ENCODE data around the gene SNRPD2. TPM values are rescaled to one million over a fixed set of nuclear protein-coding genes. Genes with fewer than 3 reads are reported as not detected.
"Not testable (repeated sequence)": the region's sequence is repeated elsewhere in the genome, so short reads cannot be mapped to it uniquely, and the experiment has no call there.

The SNRPD2 gene
- total and polyA plus RNA-seq, 9 donors: 253 to 446 (median 291) TPM

DNA sequence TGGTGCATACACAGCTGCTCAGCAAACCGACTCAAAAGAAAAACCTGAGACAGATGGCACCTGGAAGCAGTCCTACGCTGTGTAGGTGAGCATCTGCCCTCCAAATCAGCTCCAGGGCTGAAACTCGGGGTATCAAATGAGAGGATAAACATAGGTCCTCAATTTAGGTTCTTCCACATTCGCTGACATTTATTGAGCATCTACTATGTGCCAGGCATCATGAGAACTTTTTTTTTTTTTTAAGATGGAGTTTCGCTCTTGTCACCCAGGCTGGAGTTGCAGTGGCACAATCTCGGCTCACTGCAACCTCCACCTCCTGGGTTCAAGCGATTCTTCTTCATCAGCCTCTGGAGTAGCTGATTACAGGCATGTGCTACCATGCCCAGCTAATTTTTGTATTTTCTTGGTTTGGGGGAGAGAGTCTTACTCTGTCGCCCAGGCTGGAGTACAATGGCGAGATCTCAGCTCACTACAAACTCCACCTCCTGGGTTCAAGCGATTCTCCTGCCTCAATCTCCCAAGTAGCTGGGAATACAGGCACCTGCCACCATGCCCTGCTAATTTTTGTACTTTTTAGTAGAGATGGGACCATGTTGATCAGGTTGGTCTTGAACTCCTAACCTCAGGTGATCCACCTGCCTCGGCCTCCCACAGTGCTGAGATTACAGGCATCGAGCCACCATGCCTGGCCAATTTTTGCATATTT is 14.1 kb upstream of the SNRPD2 start:
- peaks cover 13% of the 10 kb centered on the region for H3K36me3 ChIP-seq (ENCODE audit: control insufficient read depth, insufficient read depth, low read length)
- no peaks in the 10 kb centered on the region for H3K4me1 ChIP-seq (ENCODE audit: control insufficient read depth, insufficient read depth, low read length)
- no peak overlapping the region for H3K4me3 ChIP-seq (ENCODE audit: low read length)
- no peaks in the 10 kb centered on the region for H3K27me3 ChIP-seq (ENCODE audit: control insufficient read depth, insufficient read depth, low read length)
- no peaks in the 10 kb centered on the region for H3K9me3 ChIP-seq (replicated peaks; ENCODE audit: control insufficient read depth, low read depth, low read length)
- no peak for DNase-seq
- H3K27ac ChIP-seq (ENCODE audit: low read length): no peak overlapping the region
- WGBS (ENCODE audit: insufficient coverage): 93% methylated on average over 6 of the region's 12 CpGs

DNA sequence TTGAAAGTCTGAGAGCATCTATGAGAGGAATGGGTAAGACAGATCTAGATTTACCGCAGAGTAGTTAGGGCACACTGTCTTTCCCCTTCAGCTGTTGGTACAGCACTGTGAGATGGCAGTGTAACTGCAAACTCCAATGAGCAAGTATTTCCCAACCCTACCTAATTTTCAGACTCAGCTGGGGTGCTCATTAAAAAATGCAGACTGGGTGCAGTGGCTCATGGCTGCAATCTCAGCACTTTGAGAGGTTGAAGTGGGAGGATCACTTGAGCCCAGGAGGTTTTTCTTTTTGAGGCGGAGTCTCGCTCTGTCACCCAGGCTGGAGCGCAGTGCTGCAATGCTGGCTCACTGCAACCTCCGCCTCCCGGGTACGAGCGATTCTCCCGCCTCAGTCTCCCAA is 13.4 kb upstream of the SNRPD2 start:
- 85% methylated on average over 7 of the region's 9 CpGs for whole genome bisulfite sequencing (ENCODE audit: insufficient coverage)
- no peak for DNase-seq
- Histone ChIP-seq H3K4me1 (ENCODE audit: control insufficient read depth, insufficient read depth, low read length) (no peaks in the 10 kb centered on the region), H3K36me3 (ENCODE audit: control insufficient read depth, insufficient read depth, low read length) (peaks cover 11% of the 10 kb centered on the region), H3K27me3 (ENCODE audit: control insufficient read depth, insufficient read depth, low read length) (no peaks in the 10 kb centered on the region), H3K9me3 (replicated peaks; ENCODE audit: control insufficient read depth, low read depth, low read length) (no peaks in the 10 kb centered on the region), H3K27ac (ENCODE audit: low read length) (no peak overlapping the region), H3K4me3 (ENCODE audit: low read length) (no peak overlapping the region)

DNA sequence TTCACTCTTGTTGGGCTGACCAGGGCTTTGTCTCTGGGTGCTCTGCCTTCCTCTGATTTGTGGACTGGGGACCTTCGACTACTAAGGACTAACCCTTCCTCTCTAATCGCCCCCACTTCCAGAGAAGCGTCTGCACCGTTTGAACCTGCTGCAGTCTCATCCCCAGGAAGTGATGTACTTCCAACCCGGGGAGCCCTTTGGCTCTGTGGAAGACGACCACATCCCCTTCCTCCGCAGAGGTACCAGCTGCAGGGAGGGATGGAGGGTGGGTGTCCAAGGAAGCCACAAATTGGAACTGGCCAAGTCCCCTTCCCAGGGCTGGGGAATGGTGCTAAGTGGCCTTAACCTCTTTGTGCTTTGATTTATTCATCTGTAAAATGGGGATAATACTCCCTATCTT is 9.9 kb upstream of the SNRPD2 start:
- no CpG with 5 or more reads among the region's 7 CpGs for WGBS (ENCODE audit: insufficient coverage)
- H3K36me3 ChIP-seq (ENCODE audit: control insufficient read depth, insufficient read depth, low read length): peaks cover 12% of the 10 kb centered on the region
- no peaks in the 10 kb centered on the region for H3K4me1 ChIP-seq (ENCODE audit: control insufficient read depth, insufficient read depth, low read length)
- H3K4me3 ChIP-seq (ENCODE audit: low read length): no peak overlapping the region
- H3K9me3 ChIP-seq (replicated peaks; ENCODE audit: control insufficient read depth, low read depth, low read length): no peaks in the 10 kb centered on the region
- no peaks in the 10 kb centered on the region for H3K27me3 ChIP-seq (ENCODE audit: control insufficient read depth, insufficient read depth, low read length)
- no peak for DNase-seq
- no peak overlapping the region for H3K27ac ChIP-seq (ENCODE audit: low read length)

DNA sequence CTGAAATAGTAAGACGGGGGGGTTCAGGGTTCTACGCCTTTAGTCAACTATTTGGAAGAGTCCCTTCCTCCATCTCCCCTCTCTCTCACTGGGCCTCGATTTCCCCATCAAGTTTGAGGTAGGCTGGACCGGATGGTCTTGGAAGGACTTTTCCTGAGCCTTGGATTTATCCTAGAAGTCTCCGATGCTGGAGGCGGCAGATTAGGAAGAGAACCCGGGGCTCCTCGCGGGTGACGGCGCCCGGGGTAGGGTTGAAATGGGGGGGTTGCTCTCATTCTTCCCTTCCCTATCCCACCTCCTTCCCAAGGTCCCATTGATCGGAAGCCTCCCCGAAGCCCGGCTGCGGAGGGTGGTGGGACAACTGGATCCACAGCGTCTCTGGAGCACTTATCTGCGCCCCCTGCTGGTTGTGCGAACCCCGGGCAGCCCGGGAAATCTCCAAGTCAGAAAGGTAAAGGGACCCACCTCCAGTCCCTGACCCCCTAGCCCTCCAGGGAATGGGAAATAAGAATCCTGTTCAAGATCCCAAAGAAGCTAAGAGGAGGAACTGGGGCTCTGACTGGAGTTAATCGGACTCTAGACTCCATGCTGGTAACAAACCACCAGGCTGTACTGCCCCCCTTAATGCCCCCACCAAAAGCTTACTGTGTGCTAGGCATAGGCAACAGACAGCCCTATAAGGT is 1.5 kb upstream of the SNRPD2 start:
- Histone ChIP-seq H3K4me3 (ENCODE audit: low read length) (peak overlapping the region; percentile 95), H3K4me1 (ENCODE audit: control insufficient read depth, insufficient read depth, low read length) (peaks cover 13% of the 10 kb centered on the region), H3K9me3 (replicated peaks; ENCODE audit: control insufficient read depth, low read depth, low read length) (no peaks in the 10 kb centered on the region), H3K27ac (ENCODE audit: low read length) (peak overlapping the region; percentile 95), H3K27me3 (ENCODE audit: control insufficient read depth, insufficient read depth, low read length) (no peaks in the 10 kb centered on the region), H3K36me3 (ENCODE audit: control insufficient read depth, insufficient read depth, low read length) (peaks cover 21% of the 10 kb centered on the region)
- DNase-seq: peak; percentile 74
- WGBS (ENCODE audit: insufficient coverage): no CpG with 5 or more reads among the region's 22 CpGs

DNA sequence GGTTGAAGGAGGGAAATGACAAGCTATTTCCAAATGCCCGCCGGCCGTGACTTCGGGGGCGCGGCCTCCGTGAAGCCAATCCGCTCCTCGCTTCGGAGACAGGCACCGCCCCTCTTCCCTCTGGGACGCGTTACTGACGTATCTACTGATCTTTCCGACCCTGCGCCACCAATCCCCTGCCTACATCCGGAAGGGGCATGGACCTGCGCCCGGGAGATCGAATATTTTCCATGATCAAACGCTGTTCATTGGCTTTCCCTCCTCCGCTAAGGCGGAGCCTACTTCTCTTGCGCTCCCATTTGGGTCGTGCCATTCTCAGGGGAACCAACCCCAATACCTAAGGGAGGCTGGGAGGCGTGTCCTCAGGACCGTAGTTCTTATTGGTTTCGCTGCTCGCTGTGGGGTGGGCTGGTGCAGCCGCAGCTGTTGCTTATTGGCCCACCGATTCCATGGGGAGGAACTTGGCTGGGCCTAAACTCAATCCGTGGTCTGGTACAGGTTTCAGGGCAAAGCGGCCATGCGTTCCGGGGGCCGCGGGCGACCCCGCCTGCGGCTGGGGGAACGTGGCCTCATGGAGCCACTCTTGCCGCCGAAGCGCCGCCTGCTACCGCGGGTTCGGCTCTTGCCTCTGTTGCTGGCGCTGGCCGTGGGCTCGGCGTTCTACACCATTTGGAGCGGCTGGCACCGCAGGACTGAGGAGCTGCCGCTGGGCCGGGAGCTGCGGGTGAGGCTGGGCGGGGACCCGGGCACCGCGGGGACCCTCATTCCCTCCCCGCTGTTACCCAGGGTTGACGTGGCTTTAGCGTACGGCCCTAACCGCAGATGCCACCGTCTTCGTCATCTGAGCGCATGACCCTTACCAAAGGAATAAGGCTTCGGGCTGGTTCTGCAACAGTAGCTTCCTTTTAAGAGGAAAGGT is 693 bp upstream of the SNRPD2 start, which contains the start of gene QPCTL:
Gene QPCTL, plus strand, starts transcription at position 480 of the 919 bp plus-strand sequence. Its CDS starts 38 bp downstream, at position 518.
- Histone ChIP-seq H3K4me1 (ENCODE audit: control insufficient read depth, insufficient read depth, low read length) (peaks cover 13% of the 10 kb centered on the region), H3K4me3 (ENCODE audit: low read length) (peak within 1 kb of the TSS; percentile 95), H3K9me3 (replicated peaks; ENCODE audit: control insufficient read depth, low read depth, low read length) (no peaks in the 10 kb centered on the region), H3K27ac (ENCODE audit: low read length) (peak within 1 kb of the TSS; percentile 95), H3K36me3 (ENCODE audit: control insufficient read depth, insufficient read depth, low read length) (peaks cover 28% of the 10 kb centered on the region), H3K27me3 (ENCODE audit: control insufficient read depth, insufficient read depth, low read length) (no peaks in the 10 kb centered on the region)
- under 1% methylated on average over 68 of the region's 70 CpGs for WGBS (ENCODE audit: insufficient coverage)
- peak; percentile 98 for DNase-seq

DNA sequence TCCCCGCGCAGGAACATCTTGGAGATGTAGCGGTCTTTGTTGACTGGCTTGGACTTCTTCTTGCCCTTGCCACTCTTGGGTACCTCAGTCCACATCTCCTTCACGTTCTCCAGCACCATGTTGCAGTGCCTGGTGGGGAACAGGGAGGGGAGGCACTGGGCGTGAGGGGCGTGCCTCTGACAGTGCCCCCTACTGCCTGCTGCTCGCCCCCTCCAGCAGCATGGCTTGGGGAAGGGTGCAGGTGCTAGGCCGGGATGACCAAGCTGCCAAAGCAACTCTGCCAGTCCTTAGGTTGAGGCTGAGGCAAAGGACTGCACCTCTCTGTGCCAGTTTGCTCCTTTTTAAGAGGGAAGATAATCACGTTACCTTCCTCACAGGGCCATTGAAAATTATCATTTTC is 4.2 kb downstream of the SNRPD2 start:
- Histone ChIP-seq H3K9me3 (replicated peaks; ENCODE audit: control insufficient read depth, low read depth, low read length) (no peaks in the 10 kb centered on the region), H3K4me1 (ENCODE audit: control insufficient read depth, insufficient read depth, low read length) (peaks cover 6% of the 10 kb centered on the region), H3K27ac (ENCODE audit: low read length) (no peak overlapping the region), H3K4me3 (ENCODE audit: low read length) (no peak overlapping the region), H3K36me3 (ENCODE audit: control insufficient read depth, insufficient read depth, low read length) (peaks cover 45% of the 10 kb centered on the region), H3K27me3 (ENCODE audit: control insufficient read depth, insufficient read depth, low read length) (no peaks in the 10 kb centered on the region)
- DNase-seq: no peak
- 94% methylated on average over 8 of the region's 9 CpGs for WGBS (ENCODE audit: insufficient coverage)

DNA sequence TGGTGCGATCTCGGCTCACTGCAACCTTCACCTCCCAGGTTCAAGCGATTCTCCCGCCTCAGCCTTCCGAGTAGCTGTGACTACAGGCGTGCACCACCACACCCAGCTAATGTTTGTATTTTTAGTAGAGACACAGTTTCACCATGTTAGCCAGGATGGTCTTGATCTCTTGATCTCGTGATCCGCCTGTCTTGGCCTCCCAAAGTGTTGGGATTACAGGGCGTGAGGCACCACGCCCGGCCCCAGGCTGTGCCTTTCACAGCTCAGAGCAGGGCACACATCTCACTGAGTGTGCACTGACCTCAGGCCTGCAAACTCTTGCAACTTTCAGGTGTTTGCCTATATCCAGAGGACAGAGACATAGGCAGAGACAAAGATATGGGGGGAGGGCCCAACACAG is 6.7 kb downstream of the SNRPD2 start:
- not testable (repeated sequence) for H3K4me1 ChIP-seq (ENCODE audit: control insufficient read depth, insufficient read depth, low read length); H3K4me3 ChIP-seq (ENCODE audit: low read length); DNase-seq; H3K27ac ChIP-seq (ENCODE audit: low read length); H3K27me3 ChIP-seq (ENCODE audit: control insufficient read depth, insufficient read depth, low read length); H3K9me3 ChIP-seq (replicated peaks; ENCODE audit: control insufficient read depth, low read depth, low read length)
- H3K36me3 ChIP-seq (ENCODE audit: control insufficient read depth, insufficient read depth, low read length): peaks cover 45% of the 10 kb centered on the region
- WGBS (ENCODE audit: insufficient coverage): 86% methylated on average over 5 of the region's 11 CpGs

DNA sequence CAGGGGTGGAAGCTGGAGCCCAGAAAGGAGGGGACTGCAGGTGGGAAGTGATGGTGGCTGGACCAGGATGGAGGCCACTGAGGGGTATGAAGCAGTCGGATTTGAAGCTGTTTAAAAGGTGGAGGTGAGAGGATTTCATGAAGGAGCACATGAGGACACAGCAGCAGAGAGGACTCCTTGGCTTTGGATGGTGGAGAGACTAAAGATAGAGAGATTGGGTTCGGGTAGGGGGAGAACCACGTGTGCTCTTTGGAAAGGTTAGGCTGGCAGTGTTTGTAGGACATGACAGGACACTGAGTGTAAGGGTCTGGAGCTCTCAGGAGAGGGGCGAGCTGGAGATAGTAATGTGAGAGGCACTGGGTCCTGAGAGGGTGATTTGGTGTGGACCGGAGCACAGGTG is 8.8 kb downstream of the SNRPD2 start:
- 67% methylated on average over 5 of the region's 5 CpGs for WGBS (ENCODE audit: insufficient coverage)
- no peak for DNase-seq
- Histone ChIP-seq H3K27ac (ENCODE audit: low read length) (no peak overlapping the region), H3K4me1 (ENCODE audit: control insufficient read depth, insufficient read depth, low read length) (peaks cover 7% of the 10 kb centered on the region), H3K36me3 (ENCODE audit: control insufficient read depth, insufficient read depth, low read length) (peaks cover 32% of the 10 kb centered on the region), H3K9me3 (replicated peaks; ENCODE audit: control insufficient read depth, low read depth, low read length) (no peaks in the 10 kb centered on the region), H3K4me3 (ENCODE audit: low read length) (no peak overlapping the region), H3K27me3 (ENCODE audit: control insufficient read depth, insufficient read depth, low read length) (peaks cover 19% of the 10 kb centered on the region)

DNA sequence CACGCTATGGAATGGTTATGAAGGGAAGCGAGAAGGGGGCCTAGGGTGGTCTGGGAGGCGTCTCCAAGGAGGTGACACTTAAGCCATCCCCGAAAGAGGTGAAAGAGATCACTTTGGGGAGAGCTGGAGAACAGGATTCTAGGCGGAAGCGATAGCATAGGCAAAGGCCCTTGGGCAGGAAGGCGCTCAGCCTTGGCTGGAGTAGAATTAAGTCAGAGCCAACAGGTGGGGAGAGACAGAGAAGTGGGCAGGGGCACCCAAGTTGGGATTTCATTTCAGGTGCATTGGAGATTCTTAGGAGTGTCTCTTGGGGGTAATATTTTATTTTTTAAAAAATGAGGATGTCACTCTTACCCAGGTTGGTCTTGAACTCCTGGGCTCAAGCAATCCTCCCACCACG is 9.6 kb downstream of the SNRPD2 start:
- Histone ChIP-seq H3K27me3 (ENCODE audit: control insufficient read depth, insufficient read depth, low read length) (peaks cover 26% of the 10 kb centered on the region), H3K4me3 (ENCODE audit: low read length) (no peak overlapping the region)

More for the DNA sequence above, 9.6 kb downstream of the SNRPD2 start:
- H3K4me1 ChIP-seq (ENCODE audit: control insufficient read depth, insufficient read depth, low read length): peaks cover 15% of the 10 kb centered on the region
- peak overlapping the region; percentile 20 for H3K27ac ChIP-seq (ENCODE audit: low read length)
- H3K36me3 ChIP-seq (ENCODE audit: control insufficient read depth, insufficient read depth, low read length): peaks cover 24% of the 10 kb centered on the region
- H3K9me3 ChIP-seq (replicated peaks; ENCODE audit: control insufficient read depth, low read depth, low read length): no peaks in the 10 kb centered on the region
- no peak for DNase-seq
- WGBS (ENCODE audit: insufficient coverage): 67% methylated on average over 6 of the region's 8 CpGs
